Measurements from ENCODE around the gene GPR35.

DNA sequence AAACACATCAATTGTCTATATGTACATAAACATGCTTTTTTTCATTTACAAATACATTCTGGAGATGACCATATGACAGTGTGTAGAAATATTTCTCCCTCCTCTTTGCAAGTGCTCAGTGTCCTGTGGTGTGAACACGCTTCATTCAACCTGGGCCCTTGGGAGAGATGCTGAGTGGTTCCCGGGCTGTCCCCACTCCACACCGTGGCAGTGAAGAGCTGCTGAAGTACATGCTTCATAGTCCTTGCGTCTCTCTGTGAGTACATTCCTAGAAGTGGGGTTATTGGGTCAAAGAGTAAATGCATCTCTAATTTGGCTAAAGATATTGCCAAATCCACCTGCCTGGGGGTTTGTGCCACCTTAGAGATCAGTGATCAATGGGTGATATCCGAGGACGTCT, 6.5 kb upstream of the GPR35 start:
- TF ChIP-seq, protein P1, sequence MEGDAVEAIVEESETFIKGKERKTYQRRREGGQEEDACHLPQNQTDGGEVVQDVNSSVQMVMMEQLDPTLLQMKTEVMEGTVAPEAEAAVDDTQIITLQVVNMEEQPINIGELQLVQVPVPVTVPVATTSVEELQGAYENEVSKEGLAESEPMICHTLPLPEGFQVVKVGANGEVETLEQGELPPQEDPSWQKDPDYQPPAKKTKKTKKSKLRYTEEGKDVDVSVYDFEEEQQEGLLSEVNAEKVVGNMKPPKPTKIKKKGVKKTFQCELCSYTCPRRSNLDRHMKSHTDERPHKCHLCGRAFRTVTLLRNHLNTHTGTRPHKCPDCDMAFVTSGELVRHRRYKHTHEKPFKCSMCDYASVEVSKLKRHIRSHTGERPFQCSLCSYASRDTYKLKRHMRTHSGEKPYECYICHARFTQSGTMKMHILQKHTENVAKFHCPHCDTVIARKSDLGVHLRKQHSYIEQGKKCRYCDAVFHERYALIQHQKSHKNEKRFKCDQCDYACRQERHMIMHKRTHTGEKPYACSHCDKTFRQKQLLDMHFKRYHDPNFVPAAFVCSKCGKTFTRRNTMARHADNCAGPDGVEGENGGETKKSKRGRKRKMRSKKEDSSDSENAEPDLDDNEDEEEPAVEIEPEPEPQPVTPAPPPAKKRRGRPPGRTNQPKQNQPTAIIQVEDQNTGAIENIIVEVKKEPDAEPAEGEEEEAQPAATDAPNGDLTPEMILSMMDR (IDR thresholded peaks at IDR 0.05; ENCODE audit: insufficient read depth, low read depth, low read length), result no peak
- TF ChIP-seq EZH2 (IDR thresholded peaks at IDR 0.05; ENCODE audit: insufficient read depth, low read length), result no peak
